HFFc6 (cell line): Measurements from ENCODE around the gene SUFU. TPM values are rescaled to one million over a fixed set of nuclear protein-coding genes. Genes with fewer than 3 reads are reported as not detected.

Experiments
- DNase-seq: peaks from one replicate; pipeline ENCODE4 v3.0.0-alpha.2; 2018
- H3K27ac Mint-ChIP-seq: 2 replicates; pipeline ENCODE4 v1.8.0; 2020; ENCODE audit warnings: mild to moderate bottlenecking, mixed read lengths
- H3K27me3 Mint-ChIP-seq: 2 replicates; pipeline ENCODE4 v1.8.0; 2021; ENCODE audit warnings: mild to moderate bottlenecking, moderate library complexity, mixed read lengths; ENCODE audit not compliant: insufficient read depth
- H3K36me3 Mint-ChIP-seq: 2 replicates; pipeline ENCODE4 v1.8.0; 2021; ENCODE audit warnings: low read depth, mixed read lengths
- H3K4me1 Mint-ChIP-seq: 2 replicates; pipeline ENCODE4 v1.8.0; 2020; ENCODE audit warnings: low read depth, mixed read lengths
- H3K4me3 Mint-ChIP-seq: 2 replicates; pipeline ENCODE4 v1.8.0; 2020; ENCODE audit warnings: mild to moderate bottlenecking, moderate library complexity, mixed read lengths
- H3K9me3 Mint-ChIP-seq: 2 replicates; pipeline ENCODE4 v1.8.0; 2020; ENCODE audit warnings: mild to moderate bottlenecking, mixed read lengths
- CTCF ChIP-seq: fragments of 200-600 bp; sonication (generic); IDR thresholded peaks from 2 replicates; pipeline ENCODE4 v1.5.0; 2021; ENCODE audit warnings: antibody characterized with exemption, mild to moderate bottlenecking
- total RNA-seq, 6 experiments: library from RNA; stranded (reverse); fragmentation: NEBNext Ultra II Directional; extraction: Animal tissue kit (Norgen Biotek cat#: 25700); gene quantifications; 2 replicates in 1 of 6; 3 replicates in 5 of 6; pipeline ENCODE4 v1.2.3, GENCODE V29; 2021

The SUFU gene
- total RNA-seq, 6 experiments from 2014 or later, result 12.8 to 16.8 (median 15.2) TPM

GRCh38 chr10:102603946-102604345, 100.2 kb downstream of the SUFU start:
- H3K27me3 Mint-ChIP-seq, result peaks cover 2% of the 10 kb centered on the region
- no peaks in the 10 kb centered on the region for H3K9me3 Mint-ChIP-seq
- H3K4me1 Mint-ChIP-seq, result peaks cover 68% of the 10 kb centered on the region
- no peak for DNase-seq
- no peak for TF ChIP-seq CTCF
- peak overlapping the region; percentile 97 for H3K27ac Mint-ChIP-seq
- peak overlapping the region; percentile 83 for H3K4me3 Mint-ChIP-seq
- peaks cover 16% of the 10 kb centered on the region for H3K36me3 Mint-ChIP-seq

- Mint-ChIP-seq H3K36me3 (peaks cover 16% of the 10 kb centered on the region), H3K4me3 (peak overlapping the region; percentile 83), H3K27me3 (peaks cover 2% of the 10 kb centered on the region), H3K27ac (peak overlapping the region; percentile 97), H3K4me1 (peaks cover 64% of the 10 kb centered on the region), H3K9me3 (no peaks in the 10 kb centered on the region)
- DNase-seq, result peak; percentile 78
- TF ChIP-seq CTCF, result peak; percentile 36; the same call in 1 of the 2 replicates
Measured at GRCh38 chr10:102604439-102604841, 100.7 kb downstream of the SUFU start.

GRCh38 chr10:102605712-102606111, 101.9 kb downstream of the SUFU start:
- Mint-ChIP-seq H3K4me3 (peak overlapping the region; percentile 55), H3K36me3 (peaks cover 16% of the 10 kb centered on the region), H3K9me3 (no peaks in the 10 kb centered on the region), H3K27ac (peak overlapping the region; percentile 97), H3K4me1 (peaks cover 57% of the 10 kb centered on the region), H3K27me3 (peaks cover 2% of the 10 kb centered on the region)
- no peak for TF ChIP-seq CTCF
- peak; percentile 70 for DNase-seq

- Mint-ChIP-seq H3K4me3 (no peak overlapping the region), H3K36me3 (peaks cover 12% of the 10 kb centered on the region), H3K27me3 (peaks cover 4% of the 10 kb centered on the region), H3K4me1 (peaks cover 55% of the 10 kb centered on the region), H3K9me3 (no peaks in the 10 kb centered on the region), H3K27ac (no peak overlapping the region)
- TF ChIP-seq CTCF, result peak; percentile 20; the same call in 1 of the 2 replicates
- no peak for DNase-seq
Measured at GRCh38 chr10:102608487-102608886, 104.7 kb downstream of the SUFU start.

- TF ChIP-seq CTCF, result no peak
Measured at GRCh38 chr10:102610441-102610887, 106.7 kb downstream of the SUFU start.

More at GRCh38 chr10:102610441-102610887, 106.7 kb downstream of the SUFU start:
- peaks cover 12% of the 10 kb centered on the region for H3K36me3 Mint-ChIP-seq
- peaks cover 44% of the 10 kb centered on the region for H3K4me1 Mint-ChIP-seq
- peak overlapping the region; percentile 74; the same call in 1 of the 2 replicates for H3K27ac Mint-ChIP-seq
- H3K4me3 Mint-ChIP-seq, result no peak overlapping the region
- no peaks in the 10 kb centered on the region for H3K9me3 Mint-ChIP-seq
- no peak for DNase-seq
- H3K27me3 Mint-ChIP-seq, result peaks cover 4% of the 10 kb centered on the region; the same call in 1 of the 2 replicates
